ENCODE results near the gene CERK. TPM values are rescaled to one million over a fixed set of nuclear protein-coding genes. Genes with fewer than 3 reads are reported as not detected.

Gene CERK
- total RNA-seq, 1 donor from 2014 or later, result 38.4 TPM

- DNase-seq (ENCODE audit: extremely low spot score, unreplicated experiment), result no peak
- H3K4me3 Mint-ChIP-seq (ENCODE audit: unreplicated experiment), result no peak overlapping the region
- H3K36me3 Mint-ChIP-seq (ENCODE audit: unreplicated experiment), result no peaks in the 10 kb centered on the region
- H3K9me3 Mint-ChIP-seq (ENCODE audit: unreplicated experiment), result no peaks in the 10 kb centered on the region
- no peaks in the 10 kb centered on the region for H3K27me3 Mint-ChIP-seq (ENCODE audit: unreplicated experiment)
- H3K4me1 Mint-ChIP-seq (ENCODE audit: unreplicated experiment), result peaks cover 33% of the 10 kb centered on the region
- peak overlapping the region; percentile 35 for H3K27ac Mint-ChIP-seq (ENCODE audit: unreplicated experiment)
- TF ChIP-seq CTCF (IDR thresholded peaks at IDR 0.05), result no peak
Observed at GRCh38 chr22:46769706-46770105, 31.7 kb upstream of the CERK start.

DNA sequence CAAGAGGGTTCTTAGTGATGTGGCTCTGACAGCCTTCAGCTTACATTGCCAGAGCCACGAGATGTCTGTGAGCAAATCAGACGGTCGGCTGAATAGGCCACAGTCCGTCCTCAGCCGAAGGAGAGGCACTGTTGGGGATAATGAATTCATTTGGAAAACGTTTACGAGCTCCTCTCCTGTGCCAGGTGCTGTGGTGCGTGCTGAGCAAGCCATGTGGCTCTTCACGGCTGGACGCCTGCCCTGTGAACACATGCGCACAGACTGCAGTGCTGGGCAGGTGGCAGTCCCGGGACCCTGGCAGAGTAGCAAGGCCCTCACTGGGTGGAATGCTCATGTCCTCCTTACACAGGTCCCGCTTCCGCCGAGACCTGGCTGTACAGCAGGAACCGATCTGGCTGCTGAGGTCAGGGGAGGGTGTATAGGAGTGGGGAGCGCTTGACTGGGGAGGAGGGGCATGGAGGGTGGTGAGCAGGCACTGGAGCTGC lies 31.2 kb upstream of the CERK start:
- Mint-ChIP-seq H3K9me3 (ENCODE audit: unreplicated experiment) (no peaks in the 10 kb centered on the region), H3K4me1 (ENCODE audit: unreplicated experiment) (peaks cover 32% of the 10 kb centered on the region), H3K27ac (ENCODE audit: unreplicated experiment) (peak overlapping the region; percentile 35), H3K27me3 (ENCODE audit: unreplicated experiment) (no peaks in the 10 kb centered on the region), H3K36me3 (ENCODE audit: unreplicated experiment) (no peaks in the 10 kb centered on the region), H3K4me3 (ENCODE audit: unreplicated experiment) (no peak overlapping the region)
- DNase-seq (ENCODE audit: extremely low spot score, unreplicated experiment), result no peak
- TF ChIP-seq CTCF (IDR thresholded peaks at IDR 0.05), result no peak

DNA sequence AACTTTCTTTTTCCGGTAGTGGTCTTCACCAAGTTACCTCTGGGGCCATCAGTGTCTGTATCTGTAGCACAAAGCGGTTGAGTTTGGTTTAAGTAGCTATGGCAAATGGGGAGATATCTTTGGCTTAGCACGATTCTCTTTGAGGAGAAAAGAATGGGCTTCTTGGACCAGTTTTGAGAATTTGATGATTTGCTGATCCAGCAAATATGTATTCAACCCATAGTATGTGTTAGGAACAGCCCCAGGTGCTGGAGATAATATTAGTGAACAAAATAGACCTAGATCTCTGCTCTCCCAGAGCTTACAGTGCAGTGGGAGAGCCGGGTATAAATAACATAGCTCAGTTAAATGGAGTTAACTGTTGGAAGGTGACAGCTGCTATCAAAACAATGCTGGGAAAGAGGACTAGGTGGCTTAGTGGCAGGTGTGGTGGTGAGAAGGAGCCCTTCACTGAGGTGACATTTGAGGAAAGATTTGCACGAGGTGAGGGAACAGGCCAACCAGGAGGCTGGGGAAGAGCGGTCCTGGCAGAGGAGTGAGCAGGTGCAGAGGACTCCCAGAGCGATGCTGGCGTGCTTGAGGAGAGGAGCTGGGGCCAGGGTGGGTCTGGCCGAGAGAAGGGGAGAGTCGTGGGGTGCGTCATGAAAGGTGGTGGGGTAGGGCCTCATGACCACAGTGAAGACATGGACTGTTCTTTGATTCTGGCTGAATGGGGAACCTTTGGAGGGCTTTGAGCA lies 29.4 kb upstream of the CERK start:
- H3K9me3 Mint-ChIP-seq (ENCODE audit: unreplicated experiment), result no peaks in the 10 kb centered on the region
- H3K4me3 Mint-ChIP-seq (ENCODE audit: unreplicated experiment), result no peak overlapping the region
- peaks cover 35% of the 10 kb centered on the region for H3K4me1 Mint-ChIP-seq (ENCODE audit: unreplicated experiment)
- no peaks in the 10 kb centered on the region for H3K27me3 Mint-ChIP-seq (ENCODE audit: unreplicated experiment)
- no peak for DNase-seq (ENCODE audit: extremely low spot score, unreplicated experiment)
- H3K36me3 Mint-ChIP-seq (ENCODE audit: unreplicated experiment), result no peaks in the 10 kb centered on the region
- H3K27ac Mint-ChIP-seq (ENCODE audit: unreplicated experiment), result peak overlapping the region; percentile 46
- no peak for TF ChIP-seq CTCF (IDR thresholded peaks at IDR 0.05)

DNA sequence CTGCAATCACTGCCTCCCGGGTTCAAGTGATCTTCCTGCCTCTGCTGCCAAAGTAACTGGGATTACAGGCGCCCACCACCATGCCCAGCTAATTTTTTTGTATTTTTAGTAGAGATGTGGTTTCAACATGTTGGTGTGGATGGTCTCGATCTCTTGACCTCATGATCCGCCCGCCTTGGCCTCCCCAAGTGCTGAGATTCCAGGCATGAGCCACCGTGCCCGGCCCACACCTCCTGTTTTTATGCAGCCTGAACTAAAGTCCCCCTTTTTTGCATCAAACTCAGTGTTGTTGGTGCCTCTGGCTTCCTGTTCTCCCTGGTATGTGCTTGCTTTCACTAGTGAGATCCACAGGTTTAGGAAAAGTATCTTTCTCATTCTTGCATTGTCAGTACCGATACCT lies 28.6 kb upstream of the CERK start:
- TF ChIP-seq CTCF (IDR thresholded peaks at IDR 0.05), result no peak
- DNase-seq (ENCODE audit: extremely low spot score, unreplicated experiment), result no peak
- peaks cover 40% of the 10 kb centered on the region for H3K4me1 Mint-ChIP-seq (ENCODE audit: unreplicated experiment)
- no peak overlapping the region for H3K27ac Mint-ChIP-seq (ENCODE audit: unreplicated experiment)
- H3K27me3 Mint-ChIP-seq (ENCODE audit: unreplicated experiment), result no peaks in the 10 kb centered on the region
- no peaks in the 10 kb centered on the region for H3K36me3 Mint-ChIP-seq (ENCODE audit: unreplicated experiment)
- H3K4me3 Mint-ChIP-seq (ENCODE audit: unreplicated experiment), result no peak overlapping the region
- H3K9me3 Mint-ChIP-seq (ENCODE audit: unreplicated experiment), result no peaks in the 10 kb centered on the region

DNA sequence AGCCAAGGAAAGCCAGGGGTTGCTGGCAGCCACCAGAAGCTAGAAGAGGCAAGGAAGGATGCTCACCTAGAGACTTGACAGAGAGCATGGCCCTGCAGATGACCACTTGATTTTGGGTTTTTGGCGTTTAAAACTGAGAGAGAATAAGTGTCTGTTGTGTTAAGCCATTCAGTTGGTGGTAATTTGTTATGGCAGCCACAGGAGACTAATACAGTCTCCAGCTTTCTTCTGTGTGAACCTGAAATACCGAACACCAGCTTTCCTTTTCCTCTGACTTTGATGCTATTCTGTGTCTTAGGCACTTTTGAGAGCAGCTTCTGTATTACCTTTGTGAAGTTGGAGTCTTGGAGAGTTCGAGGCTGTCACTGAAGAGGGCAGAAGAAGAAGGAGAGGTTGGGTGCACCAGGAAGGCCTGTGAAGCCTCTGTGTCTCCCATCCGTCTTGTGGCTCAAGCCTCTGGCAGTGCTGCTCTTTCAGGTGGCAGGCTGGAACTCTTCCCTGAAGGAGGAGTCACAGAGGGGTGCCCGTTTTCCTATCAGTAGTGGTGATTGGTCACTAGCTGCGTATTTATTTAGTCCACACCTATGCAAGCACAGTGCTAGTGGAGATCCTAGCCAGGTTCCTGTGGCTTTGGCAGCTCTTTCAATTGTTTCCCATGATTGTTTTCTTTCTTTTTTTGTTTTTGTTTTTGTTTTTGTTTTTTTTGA lies 26.9 kb upstream of the CERK start:
- Mint-ChIP-seq H3K27me3 (ENCODE audit: unreplicated experiment) (no peaks in the 10 kb centered on the region), H3K27ac (ENCODE audit: unreplicated experiment) (no peak overlapping the region), H3K9me3 (ENCODE audit: unreplicated experiment) (no peaks in the 10 kb centered on the region), H3K36me3 (ENCODE audit: unreplicated experiment) (no peaks in the 10 kb centered on the region), H3K4me3 (ENCODE audit: unreplicated experiment) (no peak overlapping the region), H3K4me1 (ENCODE audit: unreplicated experiment) (peaks cover 46% of the 10 kb centered on the region)
- TF ChIP-seq CTCF (IDR thresholded peaks at IDR 0.05), result no peak
- DNase-seq (ENCODE audit: extremely low spot score, unreplicated experiment), result no peak

Measured in osteocyte (in vitro differentiated cells).